ENCODE measurements around the gene AFAP1L1. TPM values are rescaled to one million over a fixed set of nuclear protein-coding genes. Genes with fewer than 3 reads are reported as not detected.
A peak's percentile ranks its signal among the peaks of the same experiment; 100 is the strongest.

Gene AFAP1L1
- total RNA-seq, 1 donor from 2014 or later = 32.7 TPM

DNA sequence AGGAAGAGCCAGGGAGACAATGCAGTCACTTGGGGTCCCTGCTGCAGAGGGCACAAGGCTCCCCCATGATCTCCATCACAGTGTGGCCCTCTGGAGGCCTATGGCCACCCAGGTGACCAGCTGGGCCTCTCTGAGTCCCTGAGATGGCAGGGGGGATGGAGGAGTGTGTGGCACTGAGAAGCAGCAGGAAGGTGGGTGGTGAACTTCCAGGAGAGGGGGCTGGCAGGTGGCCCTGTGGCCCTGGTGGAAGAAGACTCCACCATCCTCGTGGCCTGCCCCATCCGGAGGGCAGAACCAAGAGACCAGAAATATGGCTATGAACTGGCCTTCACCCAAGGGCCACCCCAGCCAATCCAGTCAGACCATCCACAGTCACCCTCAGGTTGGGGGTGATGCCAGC is 31.7 kb upstream of the AFAP1L1 start:
- ATAC-seq = peak; percentile 4
- Histone ChIP-seq H3K9me3 (no peaks in the 10 kb centered on the region), H3K36me3 (peaks cover 3% of the 10 kb centered on the region), H3K27me3 (no peaks in the 10 kb centered on the region), H3K4me1 (no peaks in the 10 kb centered on the region), H3K4me3 (no peak overlapping the region), H3K27ac (no peak overlapping the region)
- TF ChIP-seq, protein P1, sequence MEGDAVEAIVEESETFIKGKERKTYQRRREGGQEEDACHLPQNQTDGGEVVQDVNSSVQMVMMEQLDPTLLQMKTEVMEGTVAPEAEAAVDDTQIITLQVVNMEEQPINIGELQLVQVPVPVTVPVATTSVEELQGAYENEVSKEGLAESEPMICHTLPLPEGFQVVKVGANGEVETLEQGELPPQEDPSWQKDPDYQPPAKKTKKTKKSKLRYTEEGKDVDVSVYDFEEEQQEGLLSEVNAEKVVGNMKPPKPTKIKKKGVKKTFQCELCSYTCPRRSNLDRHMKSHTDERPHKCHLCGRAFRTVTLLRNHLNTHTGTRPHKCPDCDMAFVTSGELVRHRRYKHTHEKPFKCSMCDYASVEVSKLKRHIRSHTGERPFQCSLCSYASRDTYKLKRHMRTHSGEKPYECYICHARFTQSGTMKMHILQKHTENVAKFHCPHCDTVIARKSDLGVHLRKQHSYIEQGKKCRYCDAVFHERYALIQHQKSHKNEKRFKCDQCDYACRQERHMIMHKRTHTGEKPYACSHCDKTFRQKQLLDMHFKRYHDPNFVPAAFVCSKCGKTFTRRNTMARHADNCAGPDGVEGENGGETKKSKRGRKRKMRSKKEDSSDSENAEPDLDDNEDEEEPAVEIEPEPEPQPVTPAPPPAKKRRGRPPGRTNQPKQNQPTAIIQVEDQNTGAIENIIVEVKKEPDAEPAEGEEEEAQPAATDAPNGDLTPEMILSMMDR (IDR thresholded peaks at IDR 0.05) = no peak
- intact Hi-C loops (cut with DNase I) = loop anchor here (10.0 kb wide), 1 partner anchor 95 kb away; the partner anchor contains the start of gene ABLIM3
- DNase-seq = no peak

DNA sequence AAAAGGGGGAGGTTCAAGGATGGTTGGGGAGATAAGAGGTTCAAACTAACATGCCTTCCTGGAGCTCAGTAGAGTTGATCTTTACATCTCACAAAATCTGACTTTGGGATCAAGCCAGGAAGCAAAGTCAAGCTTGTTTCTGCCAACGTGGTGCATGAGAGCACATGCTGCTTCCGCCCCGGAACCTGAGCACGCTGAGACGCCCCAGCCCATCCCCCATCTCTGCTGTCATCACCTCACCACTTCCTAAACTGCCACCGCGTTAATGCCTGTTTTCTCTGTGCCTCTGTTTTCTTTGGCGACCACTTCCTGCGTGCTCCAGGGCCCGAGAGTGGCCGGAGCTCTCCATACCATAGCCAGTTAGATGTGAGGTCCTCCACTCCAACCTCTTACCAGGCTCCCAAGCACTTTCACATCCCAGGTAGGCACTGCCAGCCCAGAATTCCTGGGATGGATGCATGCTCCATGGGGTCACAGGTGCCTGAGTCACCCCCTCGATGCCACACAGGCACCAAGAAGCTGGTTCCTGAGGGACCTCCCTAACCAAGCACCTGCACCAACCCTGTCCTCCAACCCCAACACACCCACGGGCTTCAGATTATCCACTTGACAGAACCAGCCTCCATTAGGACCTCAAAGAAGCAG is 31.2 kb upstream of the AFAP1L1 start:
- TF ChIP-seq, protein P1 (IDR thresholded peaks at IDR 0.05) = no peak
- Histone ChIP-seq H3K27me3 (no peaks in the 10 kb centered on the region), H3K9me3 (no peaks in the 10 kb centered on the region), H3K36me3 (peaks cover 3% of the 10 kb centered on the region), H3K4me1 (no peaks in the 10 kb centered on the region), H3K4me3 (no peak overlapping the region), H3K27ac (no peak overlapping the region)
- DNase-seq (peak; percentile 68), ATAC-seq (peak; percentile 57)
- intact Hi-C loops (cut with DNase I) = no loop called here

DNA sequence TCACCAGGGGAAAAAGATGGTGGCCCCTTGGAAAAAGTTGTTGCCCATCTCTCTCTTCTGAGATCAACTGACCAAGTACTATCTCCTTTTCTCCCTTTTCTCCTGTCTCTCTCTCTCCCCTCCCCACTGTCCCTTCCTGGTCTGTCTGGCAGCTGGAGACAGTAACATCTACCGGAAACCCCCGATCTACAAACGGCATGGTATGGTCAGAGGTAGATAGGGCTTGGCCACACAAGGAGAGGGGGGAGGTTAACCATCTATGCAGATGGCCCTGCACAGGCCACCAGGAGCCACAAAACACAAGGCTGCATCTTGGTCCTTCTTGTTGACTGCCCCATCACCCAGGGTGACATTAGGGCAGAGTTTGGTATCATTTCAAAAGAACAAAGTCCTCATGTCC is 29.3 kb upstream of the AFAP1L1 start:
- TF ChIP-seq, protein P1 (IDR thresholded peaks at IDR 0.05) = no peak
- DNase-seq (no peak), ATAC-seq (no peak)
- intact Hi-C loops (cut with DNase I) = no loop called here
- Histone ChIP-seq H3K4me3 (no peak overlapping the region), H3K36me3 (no peaks in the 10 kb centered on the region), H3K9me3 (no peaks in the 10 kb centered on the region), H3K27me3 (no peaks in the 10 kb centered on the region), H3K4me1 (no peaks in the 10 kb centered on the region), H3K27ac (no peak overlapping the region)

DNA sequence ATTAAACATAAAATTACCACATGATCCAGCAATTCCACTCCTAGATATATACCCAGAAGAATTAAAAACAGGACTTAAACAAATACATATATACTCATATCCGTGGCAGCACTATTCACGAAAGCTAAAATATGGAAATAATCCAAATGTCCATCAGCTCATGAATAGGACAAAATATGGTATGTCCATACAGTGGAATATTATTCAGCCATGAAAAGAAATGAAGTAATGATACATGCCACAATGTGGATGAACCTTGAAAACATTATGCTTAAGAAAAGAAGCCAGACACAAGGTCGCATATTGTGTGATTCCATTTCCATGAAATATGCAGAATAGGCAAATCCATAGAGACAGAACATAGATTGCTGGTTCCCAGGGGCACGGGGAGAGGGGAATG is 24.8 kb upstream of the AFAP1L1 start:
- no peak for ATAC-seq
- Histone ChIP-seq H3K4me3 (no peak overlapping the region), H3K27ac (no peak overlapping the region), H3K4me1 (no peaks in the 10 kb centered on the region), H3K36me3 (peaks cover 7% of the 10 kb centered on the region), H3K27me3 (no peaks in the 10 kb centered on the region), H3K9me3 (no peaks in the 10 kb centered on the region)
- no peak for DNase-seq
- TF ChIP-seq, protein P1 (IDR thresholded peaks at IDR 0.05) = no peak
- intact Hi-C loops (cut with DNase I) = no loop called here

DNA sequence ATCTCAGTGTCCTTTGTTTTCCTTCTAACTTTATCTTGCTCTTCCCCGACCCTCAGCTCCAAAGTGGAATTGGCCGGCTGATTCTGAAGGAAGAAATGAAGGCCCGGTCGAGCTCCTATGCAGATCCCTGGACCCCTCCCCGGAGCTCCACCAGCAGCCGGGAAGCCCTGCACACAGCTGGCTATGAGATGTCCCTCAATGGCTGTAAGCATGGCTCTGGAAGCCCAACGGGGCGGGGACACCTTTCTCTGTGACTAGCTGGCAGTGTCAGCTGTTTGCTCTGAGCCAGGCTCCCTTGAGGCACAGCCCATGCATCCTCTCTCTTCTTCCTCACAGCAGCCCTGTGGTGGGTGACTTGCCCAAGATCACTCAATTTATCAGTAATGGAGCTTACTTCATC is 23.9 kb upstream of the AFAP1L1 start:
- intact Hi-C loops (cut with DNase I) = no loop called here
- DNase-seq (no peak), ATAC-seq (no peak)
- Histone ChIP-seq H3K27me3 (no peaks in the 10 kb centered on the region), H3K4me3 (no peak overlapping the region), H3K27ac (no peak overlapping the region), H3K4me1 (no peaks in the 10 kb centered on the region), H3K36me3 (peaks cover 15% of the 10 kb centered on the region), H3K9me3 (no peaks in the 10 kb centered on the region)
- TF ChIP-seq, protein P1 (IDR thresholded peaks at IDR 0.05) = no peak

DNA sequence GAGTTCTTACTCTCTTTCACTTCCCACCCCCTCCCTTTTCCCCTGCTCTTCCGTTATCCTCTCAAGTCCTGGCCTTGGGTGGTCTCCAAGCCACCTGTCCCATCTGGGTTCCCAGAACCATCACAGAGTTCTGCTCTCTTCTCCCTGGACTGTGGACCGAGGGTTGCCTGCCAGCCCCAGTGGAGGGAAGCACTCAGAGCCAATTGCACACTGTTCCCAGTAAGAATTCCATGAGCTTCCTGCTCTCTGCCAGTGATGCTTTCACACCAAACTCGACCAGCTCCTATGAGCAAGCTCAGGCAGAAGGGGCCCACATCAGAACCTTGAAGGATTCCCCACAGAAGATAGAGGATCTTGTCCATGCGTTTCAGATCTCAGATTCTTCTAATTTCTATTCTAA is 20.1 kb upstream of the AFAP1L1 start:
- H3K36me3 ChIP-seq = peaks cover 17% of the 10 kb centered on the region
- H3K27me3 ChIP-seq = no peaks in the 10 kb centered on the region
- H3K9me3 ChIP-seq = no peaks in the 10 kb centered on the region
- intact Hi-C loops (cut with DNase I) = no loop called here
- ATAC-seq (no peak), DNase-seq (no peak)
- H3K27ac ChIP-seq = no peak overlapping the region
- H3K4me3 ChIP-seq = no peak overlapping the region
- TF ChIP-seq, protein P1 (IDR thresholded peaks at IDR 0.05) = no peak
- H3K4me1 ChIP-seq = no peaks in the 10 kb centered on the region

Data from upper lobe of right lung (tissue), 1 donor.